Psoas muscle (tissue), 8 donors: ENCODE measurements around the gene KRT28. TPM values are rescaled to one million over a fixed set of nuclear protein-coding genes. Genes with fewer than 3 reads are reported as not detected.

Source experiments
- ATAC-seq, 4 donors: fragments of 200-7000 bp; cut with Tn5 transposase; one replicate each; pipeline ENCODE4 v1.9.1; 2020; ENCODE audit warnings: moderate library complexity in 3 of 4, mild to moderate bottlenecking in 2 of 4
- DNase-seq, 2 donors: peaks; one replicate each; pipeline ENCODE4 v3.0.0-alpha.2; 2020
- H3K27ac ChIP-seq: fragments of 200-600 bp; one replicate; pipeline ENCODE4 v1.8.0; 2022
- H3K27me3 ChIP-seq, 3 donors: fragments of 200-600 bp in 1 of 3; one replicate each; pipeline versions ENCODE4 v1.6.1 to v1.8.0; 2013 to 2022; ENCODE audit warnings: low read length in 2 of 3, mild to moderate bottlenecking in 2 of 3, moderate library complexity in 1 of 3; ENCODE audit not compliant: insufficient read depth in 3 of 3
- H3K36me3 ChIP-seq, 2 donors: fragments of 200-600 bp in 1 of 2; one replicate each; pipeline versions ENCODE4 v1.6.1 to v1.8.0; 2013 to 2022; ENCODE audit warnings: low read depth in 1 of 2, mild to moderate bottlenecking in 1 of 2, moderate library complexity in 1 of 2; ENCODE audit not compliant: insufficient read depth in 1 of 2
- H3K4me1 ChIP-seq: fragments of 200-600 bp; one replicate; pipeline ENCODE4 v1.8.0; 2022
- H3K4me3 ChIP-seq: fragments of 200-600 bp; one replicate; pipeline ENCODE4 v1.8.0; 2022; ENCODE audit warnings: mild to moderate bottlenecking
- H3K9me3 ChIP-seq: fragments of 200-600 bp; one replicate; pipeline ENCODE4 v1.8.0; 2022
- CTCF ChIP-seq: fragments of 200-600 bp; IDR thresholded peaks from one replicate; pipeline ENCODE4 v1.8.0; 2022; ENCODE audit warnings: antibody characterized with exemption
- WGBS, 3 donors: extraction: QIAGEN DNeasy Blood & Tissue Kit; methylation state at CpG; one replicate each; pipeline versions ENCODE4 v1.1.6 to v1.1.7; 2013; 5-methylcytosine and 5-hydroxymethylcytosine counted together
- intact Hi-C, 2 donors: fragments of 100-400 bp; cut with DNase I; formaldehyde crosslinking; loops; one replicate each; pipeline versions ENCODE4 v1.11.0 to v1.14.2; 2022
- polyA plus RNA-seq, 3 donors: library from polyadenylated mRNA; stranded (reverse); fragments of 200-250 nt; gene quantifications; one replicate each; pipeline ENCODE4 v1.2.3, GENCODE V29; 2013
- total RNA-seq, 4 donors: library from RNA; stranded (reverse); fragmentation: NEBNext Ultra II Directional in 2 of 4; extraction: Animal tissue kit (Norgen Biotek cat#: 25700) in 2 of 4; gene quantifications; one replicate each; pipeline versions ENCODE4 v1.2.1 to v1.2.4, GENCODE V29; 2021 to 2023
- donor health status: healthy with polysubstance abuse.
- donor health status: DM: no; HTN: no; CAD: no; lungs with moderate emphysema.
- donor health status: Bipolar disorder and iron deficiency.
- donor health status: healthy.
- donor health status: DM: yes; HTN: yes; CAD: no.
- donor health status: DM: no; HTN: no; CAD: no.
- donor health status: DM: no; HTN: no; CAD: no.
- donor health status: DM: yes; HTN: yes; CAD: no.

KRT28 gene
- total and polyA plus RNA-seq, 7 donors = not detected

- ATAC-seq (no peak), DNase-seq (no peak)
- intact Hi-C loops = no loop called here
- Histone ChIP-seq H3K36me3 (no peaks in the 10 kb centered on the region), H3K9me3 (peaks cover 26% of the 10 kb centered on the region), H3K27ac (no peak overlapping the region), H3K4me3 (no peak overlapping the region), H3K27me3 (peaks cover 0 to 7% (median 4%) of the 10 kb centered on the region in 3 donors), H3K4me1 (no peaks in the 10 kb centered on the region)
- WGBS, 3 donors = 83 to 96% (median 92%) methylated on average over 1 of the region's 1 CpG
- no peak for TF ChIP-seq CTCF
Measured at GRCh38 chr17:40763752-40764151, 36.0 kb downstream of the KRT28 start.

GRCh38 chr17:40760105-40761016, 39.4 kb downstream of the KRT28 start:
- H3K27ac ChIP-seq = no peak overlapping the region
- DNase-seq = no peak
- no peaks in the 10 kb centered on the region for H3K36me3 ChIP-seq
- H3K9me3 ChIP-seq = peaks cover 26% of the 10 kb centered on the region
- intact Hi-C loops = no loop called here
- no peak overlapping the region for H3K4me3 ChIP-seq
- H3K4me1 ChIP-seq = no peaks in the 10 kb centered on the region
- WGBS, 3 donors = 13 to 20% (median 18%) methylated on average over 1 of the region's 1 CpG
- no peak for ATAC-seq
- no peak for TF ChIP-seq CTCF
- H3K27me3 ChIP-seq = peaks cover 0 to 4% (median 3%) of the 10 kb centered on the region in 3 donors

- DNase-seq (no peak), ATAC-seq (no peak)
- TF ChIP-seq CTCF = no peak
- intact Hi-C loops = no loop called here
- Histone ChIP-seq H3K36me3 (no peaks in the 10 kb centered on the region), H3K27ac (no peak within 1 kb of the TSS), H3K9me3 (peaks cover 14% of the 10 kb centered on the region), H3K4me1 (no peaks in the 10 kb centered on the region), H3K27me3 (peaks cover 0 to 5% (median 2%) of the 10 kb centered on the region in 3 donors), H3K4me3 (no peak within 1 kb of the TSS)
- 64 to 77% (median 72%) methylated on average over 4 of the region's 4 CpGs for WGBS, 3 donors
Measured at GRCh38 chr17:40755231-40755630, 44.5 kb downstream of the KRT28 start, which contains the start of gene KRT25. Gene KRT25 (minus strand): TSS chr17:40755331. CDS start chr17:40755271, 60 bp downstream.

- Histone ChIP-seq H3K4me3 (no peak overlapping the region), H3K9me3 (no peaks in the 10 kb centered on the region), H3K36me3 (no peaks in the 10 kb centered on the region), H3K4me1 (no peaks in the 10 kb centered on the region), H3K27me3 (peaks cover 0 to 13% (median 4%) of the 10 kb centered on the region in 3 donors), H3K27ac (no peak overlapping the region)
- intact Hi-C loops = no loop called here
- DNase-seq (no peak), ATAC-seq (no peak)
- TF ChIP-seq CTCF = no peak
- 86 to 93% (median 92%) methylated on average over 3 of the region's 3 CpGs for WGBS, 3 donors
Measured at GRCh38 chr17:40753804-40754203, 46.0 kb downstream of the KRT28 start.
